Naive thymus-derived CD8-positive, alpha-beta T cell (primary cell): ENCODE measurements around the gene ATG4D. TPM values are rescaled to one million over a fixed set of nuclear protein-coding genes. Genes with fewer than 3 reads are reported as not detected.

Experiments used
- ATAC-seq, 2 donors: fragments of 150-1000 bp; cut with Tn5 transposase in 1 of 2; sonication (Bioruptor Pico), chemical (Tn5 transposase) in 1 of 2; 1 replicate in 1 of 2; 2 replicates in 1 of 2; pipeline ENCODE4 v1.10.0; 2021; ENCODE audit warnings: mild to moderate bottlenecking in 2 of 2, moderate library complexity in 2 of 2
- POLR2A ChIA-PET: fragments of 350-600 bp; sonication (Branson Sonifier 250); formaldehyde crosslinking; loops from one replicate; lab custom pipeline; 2021; ENCODE audit warnings: antibody characterized with exemption; lab: Charles Lee
- DNase-seq, 10 donors: peaks; one replicate each; pipeline versions ENCODE4 v3.0.0 to v3.0.0-alpha.2; 2020 to 2022
- H3K27ac Mint-ChIP-seq, 10 donors: one replicate each; pipeline ENCODE4 v1.8.0; 2020 to 2022; ENCODE audit warnings: mild to moderate bottlenecking in 10 of 10, mixed read lengths in 10 of 10, moderate library complexity in 4 of 10, inconsistent platforms in 1 of 10
- H3K27me3 Mint-ChIP-seq, 5 donors: one replicate each; pipeline ENCODE4 v1.8.0; 2021 to 2022; ENCODE audit warnings: mixed read lengths in 5 of 5
- H3K36me3 Mint-ChIP-seq, 3 donors: one replicate each; pipeline ENCODE4 v1.8.0; 2020 to 2022; ENCODE audit warnings: mixed read lengths in 3 of 3, mild to moderate bottlenecking in 2 of 3, inconsistent platforms in 1 of 3
- H3K4me1 Mint-ChIP-seq, 4 donors: one replicate each; pipeline ENCODE4 v1.8.0; 2021 to 2022; ENCODE audit warnings: mixed read lengths in 4 of 4
- H3K4me3 Mint-ChIP-seq, 10 donors: one replicate each; pipeline ENCODE4 v1.8.0; 2020 to 2022; ENCODE audit warnings: mild to moderate bottlenecking in 10 of 10, mixed read lengths in 10 of 10, moderate library complexity in 6 of 10, inconsistent platforms in 1 of 10
- H3K9me3 Mint-ChIP-seq, 9 donors: one replicate each; pipeline ENCODE4 v1.8.0; 2020 to 2022; ENCODE audit warnings: mixed read lengths in 9 of 9, mild to moderate bottlenecking in 3 of 9, inconsistent platforms in 1 of 9, moderate library complexity in 1 of 9
- microRNA-seq: library from miRNA; unstranded; fragments of <30 nt; microRNA quantifications from one replicate; pipeline ENCODE4 v1.2.0, GENCODE V29; 2022; ENCODE audit warnings: borderline microRNAs expressed
- polyA plus RNA-seq, 3 donors: library from polyadenylated mRNA; unstranded; fragments of 300-500 nt; fragmentation: Illumina TruSeq; gene quantifications; one replicate each; pipeline ENCODE4 v1.2.3, GENCODE V29; 2021
- total RNA-seq, 8 experiments: library from RNA in 2 of 8; stranded (reverse) in 2 of 8; gene quantifications; one replicate each; pipeline ENCODE4 v1.2.3 and lab custom pipeline; 2021 to 2026

Gene ATG4D
- total and polyA plus RNA-seq, 5 experiments from 2014 or later = 9.2 to 53.4 (median 19.3) TPM

- DNase-seq (no peak), ATAC-seq (no peak)
- Mint-ChIP-seq H3K4me3 (peak within 1 kb of the TSS in 1 of 10 donors; percentile 37), H3K27ac (peak within 1 kb of the TSS in 3 of 10 donors; percentile 16 to 66 (median 31)), H3K9me3 (no peaks in the 10 kb centered on the region), H3K36me3 (no peaks in the 10 kb centered on the region), H3K27me3 (peaks cover 6 to 11% (median 7%) of the 10 kb centered on the region in 5 donors), H3K4me1 (peaks cover 6 to 15% (median 12%) of the 10 kb centered on the region in 4 donors)
- POLR2A ChIA-PET = no interaction called here
Observed at GRCh38 chr19:10587022-10587838, 43.5 kb downstream of the ATG4D start, which contains the start of gene AP1M2. Gene AP1M2, minus strand, starts transcription at chr19:10587312. Its CDS starts 81 bp downstream, at chr19:10587231.

- Mint-ChIP-seq H3K4me3 (no peak overlapping the region), H3K36me3 (no peaks in the 10 kb centered on the region), H3K27me3 (peaks cover 6 to 11% (median 7%) of the 10 kb centered on the region in 5 donors), H3K27ac (peak overlapping the region in 1 of 10 donors; percentile 31), H3K4me1 (peaks cover 6 to 15% (median 12%) of the 10 kb centered on the region in 4 donors), H3K9me3 (no peaks in the 10 kb centered on the region)
- DNase-seq = no peak
- POLR2A ChIA-PET = no interaction called here
- no peak for ATAC-seq
Observed at GRCh38 chr19:10587839-10588150, 44.1 kb downstream of the ATG4D start.

GRCh38 chr19:10593148-10593547, 49.4 kb downstream of the ATG4D start:
- H3K9me3 Mint-ChIP-seq = no peaks in the 10 kb centered on the region
- H3K4me1 Mint-ChIP-seq = peaks cover 16 to 24% (median 19%) of the 10 kb centered on the region in 4 donors
- POLR2A ChIA-PET = interaction anchor here (0.8 to 4.5 kb wide), 4 partner anchors 10 to 23 kb away, joined by 3 to 26 read pairs (median 3); no protein-coding TSS in a partner anchor
- peaks cover 0 to 2% (median 0%) of the 10 kb centered on the region in 5 donors for H3K27me3 Mint-ChIP-seq
- H3K27ac Mint-ChIP-seq = no peak overlapping the region
- H3K4me3 Mint-ChIP-seq = no peak overlapping the region
- DNase-seq (no peak), ATAC-seq (no peak)
- no peaks in the 10 kb centered on the region for H3K36me3 Mint-ChIP-seq

GRCh38 chr19:10593820-10594637, 50.3 kb downstream of the ATG4D start:
- Mint-ChIP-seq H3K4me1 (peaks cover 16 to 24% (median 19%) of the 10 kb centered on the region in 4 donors), H3K9me3 (no peaks in the 10 kb centered on the region), H3K4me3 (peak overlapping the region in 1 of 10 donors; percentile 60), H3K27ac (peak overlapping the region in 5 of 10 donors; percentile 26 to 66 (median 47)), H3K36me3 (no peaks in the 10 kb centered on the region), H3K27me3 (no peaks in the 10 kb centered on the region)
- no peak for ATAC-seq
- DNase-seq = no peak
- POLR2A ChIA-PET = interaction anchor here (0.6 to 4.5 kb wide), 3 partner anchors 9 to 50 kb away, joined by 3 to 26 read pairs (median 6); no protein-coding TSS in a partner anchor

GRCh38 chr19:10600149-10600548, 56.4 kb downstream of the ATG4D start:
- POLR2A ChIA-PET = no interaction called here
- peaks cover 0 to 4% (median 0%) of the 10 kb centered on the region in 3 donors for H3K36me3 Mint-ChIP-seq
- H3K9me3 Mint-ChIP-seq = no peaks in the 10 kb centered on the region
- H3K4me3 Mint-ChIP-seq = peak overlapping the region in 3 of 10 donors; percentile 15 to 60 (median 54)
- DNase-seq (no peak), ATAC-seq (no peak)
- peak overlapping the region in 6 of 10 donors; percentile 31 to 82 (median 66) for H3K27ac Mint-ChIP-seq
- no peaks in the 10 kb centered on the region for H3K27me3 Mint-ChIP-seq
- peaks cover 25 to 39% (median 38%) of the 10 kb centered on the region in 4 donors for H3K4me1 Mint-ChIP-seq

GRCh38 chr19:10601999-10602329, 58.3 kb downstream of the ATG4D start:
- Mint-ChIP-seq H3K4me1 (peaks cover 15 to 35% (median 28%) of the 10 kb centered on the region in 4 donors), H3K4me3 (peak overlapping the region; percentile 51 to 97 (median 81)), H3K9me3 (no peaks in the 10 kb centered on the region), H3K36me3 (peaks cover 0 to 5% (median 0%) of the 10 kb centered on the region in 3 donors), H3K27me3 (no peaks in the 10 kb centered on the region), H3K27ac (peak overlapping the region in 9 of 10 donors; percentile 35 to 96 (median 88))
- ATAC-seq (no peak), DNase-seq (no peak)
- POLR2A ChIA-PET = interaction anchor here (0.5 to 5.0 kb wide), 14 partner anchors 9 to 160 kb away, joined by 3 to 106 read pairs (median 12); partner anchors contain the start of genes ATG4D, ILF3, KRI1 and SLC44A2

- Mint-ChIP-seq H3K9me3 (no peaks in the 10 kb centered on the region), H3K4me1 (peaks cover 15 to 40% (median 29%) of the 10 kb centered on the region in 4 donors), H3K4me3 (peak overlapping the region; percentile 91 to 100 (median 98)), H3K27me3 (no peaks in the 10 kb centered on the region), H3K36me3 (peaks cover 0 to 8% (median 0%) of the 10 kb centered on the region in 3 donors), H3K27ac (peak overlapping the region; percentile 96 to 100 (median 99))
- POLR2A ChIA-PET = interaction anchor here (0.5 to 5.0 kb wide), 20 partner anchors 10 to 379 kb away, joined by 3 to 106 read pairs (median 8); partner anchors contain the start of genes ATG4D, ILF3, KRI1 and SLC44A2
- ATAC-seq = peak; percentile 62 to 70
- peak; percentile 77 to 97 (median 88) for DNase-seq
Observed at GRCh38 chr19:10602330-10603083, 58.8 kb downstream of the ATG4D start.

Small RNA genes lying within 50 kb of the gene (microRNA-seq; reads per million reads assigned to microRNA genes)
- not detected for gene MIR1238

Other genes starting within 250 kb of the ATG4D start
- gene ZGLP1, start 234.1 kb upstream of the ATG4D start, total RNA-seq = 10 to 100 TPM; 10.0 to 12.2 TPM
- under 1 TPM in 1 of 3 donors, not detected in 2; 0.27 TPM for gene ZGLP1, start 234.1 kb upstream of the ATG4D start, polyA plus RNA-seq
- gene FDX2, start 227.9 kb upstream of the ATG4D start, total RNA-seq = 10 to 100 TPM; 11.9 to 14.9 TPM
- gene FDX2, start 227.9 kb upstream of the ATG4D start, polyA plus RNA-seq = 10 to 100 TPM; 14.3 to 26.7 (median 18.4) TPM
- gene RAVER1, start 210.4 kb upstream of the ATG4D start, total RNA-seq = 10 to 100 TPM; 52.1 to 55.8 TPM
- 10 to 100 TPM; 11.2 to 23.6 (median 17.5) TPM for gene RAVER1, start 210.4 kb upstream of the ATG4D start, polyA plus RNA-seq
- gene ICAM3, start 204.3 kb upstream of the ATG4D start, total RNA-seq = 100 to 1,000 TPM; 122 to 127 TPM
- 100 to 1,000 TPM; 214 to 229 (median 221) TPM for gene ICAM3, start 204.3 kb upstream of the ATG4D start, polyA plus RNA-seq
- 100 to 1,000 TPM; 313 to 319 TPM for gene TYK2, start 163.3 kb upstream of the ATG4D start, total RNA-seq
- 10 to 100 TPM; 33.4 to 50.3 (median 43.9) TPM for gene TYK2, start 163.3 kb upstream of the ATG4D start, polyA plus RNA-seq
- gene CDC37, start 140.4 kb upstream of the ATG4D start, total RNA-seq = 100 to 1,000 TPM; 155 to 158 TPM
- 10 to 100 TPM; 63.2 to 81.1 (median 65.6) TPM for gene CDC37, start 140.4 kb upstream of the ATG4D start, polyA plus RNA-seq
- under 1 TPM; 0.88 to 0.99 TPM for gene PDE4A, start 123.4 kb upstream of the ATG4D start, total RNA-seq
- gene PDE4A, start 123.4 kb upstream of the ATG4D start, polyA plus RNA-seq = 1 to 10 TPM in 2 of 3 donors, under 1 TPM in 1; 0.33 to 2.5 (median 1.9) TPM
- 10 to 100 TPM; 34.6 to 35.2 TPM for gene KEAP1, start 40.5 kb upstream of the ATG4D start, total RNA-seq
- 10 to 100 TPM; 15.1 to 25.7 (median 20.1) TPM for gene KEAP1, start 40.5 kb upstream of the ATG4D start, polyA plus RNA-seq
- under 1 TPM; 0.81 to 0.85 TPM for gene S1PR5, start 26.5 kb upstream of the ATG4D start, total RNA-seq
- gene S1PR5, start 26.5 kb upstream of the ATG4D start, polyA plus RNA-seq = 10 to 100 TPM in 1 of 3 donors, 1 to 10 TPM in 1, under 1 TPM in 1; 0.99 to 77.2 (median 2.1) TPM
- gene KRI1, start 22.1 kb downstream of the ATG4D start, total RNA-seq = 10 to 100 TPM; 57.8 to 68.4 TPM
- gene KRI1, start 22.1 kb downstream of the ATG4D start, polyA plus RNA-seq = 10 to 100 TPM; 12.8 to 46.9 (median 20.9) TPM
- 10 to 100 TPM; 27.2 to 28.1 TPM for gene CDKN2D, start 25.1 kb downstream of the ATG4D start, total RNA-seq
- gene CDKN2D, start 25.1 kb downstream of the ATG4D start, polyA plus RNA-seq = 100 to 1,000 TPM in 2 of 3 donors, 10 to 100 TPM in 1; 81.6 to 145 (median 108) TPM
- gene AP1M2, start 43.4 kb downstream of the ATG4D start, total RNA-seq = not detected
- under 1 TPM in 1 of 3 donors, not detected in 2; 0.25 TPM for gene AP1M2, start 43.4 kb downstream of the ATG4D start, polyA plus RNA-seq
- 100 to 1,000 TPM; 268 to 270 TPM for gene SLC44A2, start 81.6 kb downstream of the ATG4D start, total RNA-seq
- 100 to 1,000 TPM; 201 to 331 (median 218) TPM for gene SLC44A2, start 81.6 kb downstream of the ATG4D start, polyA plus RNA-seq
- 100 to 1,000 TPM; 385 to 391 TPM for gene ILF3, start 110.4 kb downstream of the ATG4D start, total RNA-seq
- 10 to 100 TPM; 79.6 to 99.1 (median 92.8) TPM for gene ILF3, start 110.4 kb downstream of the ATG4D start, polyA plus RNA-seq
- gene QTRT1, start 157.5 kb downstream of the ATG4D start, total RNA-seq = 10 to 100 TPM; 54.7 to 62.3 TPM
- gene QTRT1, start 157.5 kb downstream of the ATG4D start, polyA plus RNA-seq = 10 to 100 TPM; 33.5 to 41.0 (median 36.6) TPM
- gene DNM2, start 174.2 kb downstream of the ATG4D start, total RNA-seq = 100 to 1,000 TPM; 267 to 270 TPM
- gene DNM2, start 174.2 kb downstream of the ATG4D start, polyA plus RNA-seq = 10 to 100 TPM; 45.0 to 91.4 (median 60.9) TPM